OCI-LY3 (cell line): ENCODE results near the gene CENPL.
"Not testable (repeated sequence)": the region's sequence is repeated elsewhere in the genome, so short reads cannot be mapped to it uniquely, and the experiment has no call there.

ENCODE experiments used
- H2AFZ ChIP-seq: fragments of 200-600, 300-600 bp; shearing (Covaris generic); 2 replicates; pipeline ENCODE4 v1.6.0; 2014; ENCODE audit warnings: antibody characterized with exemption, low read depth, low read length
- H3K27ac ChIP-seq: fragments of 200-600, 300-600 bp; sonication (generic); 2 replicates; pipeline ENCODE4 v1.5.1; 2014; ENCODE audit warnings: mild to moderate bottlenecking, low read length, moderate library complexity, mixed read lengths
- H3K27me3 ChIP-seq: fragments of 200-600, 300-600 bp; sonication (generic); 2 replicates; pipeline ENCODE4 v1.6.1; 2014; ENCODE audit warnings: low read depth, low read length, mixed read lengths
- H3K36me3 ChIP-seq: fragments of 200-600, 300-600 bp; sonication (generic); replicated peaks from 2 replicates; pipeline ENCODE3; 2014; ENCODE audit warnings: low read depth, low read length, mixed read lengths
- H3K4me1 ChIP-seq: fragments of 300-600, 200-600 bp; sonication (generic); 2 replicates; pipeline ENCODE4 v1.6.1; 2014; ENCODE audit warnings: low read length, mixed read lengths
- H3K4me2 ChIP-seq: fragments of 200-600, 300-600 bp; sonication (generic); 2 replicates; pipeline ENCODE4 v1.6.1; 2014; ENCODE audit warnings: low read length, mixed read lengths
- H3K4me3 ChIP-seq: fragments of 300-600, 200-600 bp; sonication (generic); 2 replicates; pipeline ENCODE4 v1.5.1; 2014; ENCODE audit warnings: antibody characterized with exemption, mild to moderate bottlenecking, low read length, moderate library complexity
- H3K79me2 ChIP-seq: fragments of 300-600, 200-600 bp; shearing (Covaris generic); 2 replicates; pipeline ENCODE4 v1.6.1; 2014; ENCODE audit warnings: mild to moderate bottlenecking, low read length, mixed read lengths
- H3K9ac ChIP-seq: fragments of 300-600, 200-600 bp; shearing (Covaris generic); 2 replicates; pipeline ENCODE4 v1.6.0; 2014; ENCODE audit warnings: mild to moderate bottlenecking, low read length, moderate library complexity
- H3K9me3 ChIP-seq: fragments of 200-600, 300-600 bp; shearing (Covaris generic); 2 replicates; pipeline ENCODE4 v1.6.1; 2014; ENCODE audit warnings: low read length, mixed read lengths; ENCODE audit not compliant: insufficient read depth
- H4K20me1 ChIP-seq: fragments of 200-600, 300-600 bp; sonication (generic); 2 replicates; pipeline ENCODE4 v1.6.1; 2016; ENCODE audit warnings: low read length, mixed read lengths; ENCODE audit not compliant: insufficient read depth
- CTCF ChIP-seq: fragments of 200-600, 300-600 bp; sonication (generic); IDR thresholded peaks from 2 replicates; pipeline ENCODE4 v1.5.1; 2014; ENCODE audit warnings: antibody characterized with exemption, low read length, low read depth
- EZH2phosphoT487 ChIP-seq: fragments of 200-600 bp; shearing (Covaris generic); IDR thresholded peaks from 2 replicates; pipeline ENCODE4 v1.6.1; 2018; ENCODE audit warnings: antibody characterized with exemption, mixed run types, low read depth

The CENPL gene

DNA sequence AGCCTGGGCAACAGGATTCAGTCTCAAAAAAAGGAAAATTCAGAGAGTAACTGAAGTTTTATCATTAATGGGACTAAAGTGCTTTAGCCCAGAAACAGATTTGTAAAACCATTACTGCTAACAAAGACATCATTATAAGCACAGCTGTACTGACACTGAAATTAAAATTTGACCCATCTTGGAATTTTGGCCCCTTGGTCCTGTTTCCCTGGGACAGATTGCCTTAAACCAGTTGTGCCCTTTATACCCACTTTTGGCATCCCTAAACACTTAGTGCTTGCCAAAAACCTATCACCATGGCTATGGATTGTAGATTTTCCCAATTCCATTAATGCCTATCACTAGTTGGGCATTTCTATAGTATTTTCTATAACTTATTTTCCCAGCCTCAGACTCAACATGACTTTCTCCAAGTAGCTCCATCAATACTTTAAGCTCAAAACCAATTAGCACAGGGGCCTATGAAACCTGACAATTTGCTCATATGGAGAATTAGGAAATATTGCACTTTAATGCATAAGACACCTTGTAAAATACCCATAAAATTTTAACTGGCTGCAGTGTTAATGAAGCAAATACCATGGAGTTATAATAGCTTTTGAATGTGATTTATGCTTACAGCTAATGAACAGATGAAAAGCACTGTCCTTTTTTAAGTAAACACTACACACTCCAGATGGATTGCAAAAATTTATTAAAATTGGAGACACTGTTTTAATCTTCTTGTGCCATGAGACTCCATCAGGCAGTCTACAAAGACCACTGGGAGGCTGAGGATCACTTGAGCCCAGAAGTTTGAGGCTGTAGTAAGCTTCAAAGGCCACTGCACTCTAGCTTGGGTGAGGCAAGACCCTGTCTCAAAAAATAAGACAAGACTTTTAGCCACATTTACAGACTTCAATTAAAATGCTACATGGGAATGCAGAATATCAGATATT is 38.8 kb upstream of the CENPL start:
- Histone ChIP-seq H3K4me3 (no peak overlapping the region), H3K9ac (no peak overlapping the region), H3K4me1 (peaks cover 37% of the 10 kb centered on the region), H3K27ac (peak overlapping the region; percentile 82), H4K20me1 (peaks cover 43% of the 10 kb centered on the region), H2AFZ (no peak overlapping the region), H3K27me3 (no peaks in the 10 kb centered on the region), H3K79me2 (peaks cover 34% of the 10 kb centered on the region), H3K4me2 (peak overlapping the region; percentile 95; the same call in 1 of the 2 replicates), H3K36me3 (peaks cover 58% of the 10 kb centered on the region), H3K9me3 (no peaks in the 10 kb centered on the region)
- no peak for TF ChIP-seq CTCF
- TF ChIP-seq EZH2phosphoT487: no peak

- peaks cover 63% of the 10 kb centered on the region for H3K36me3 ChIP-seq
- no peaks in the 10 kb centered on the region for H3K9me3 ChIP-seq
- no peaks in the 10 kb centered on the region for H3K27me3 ChIP-seq
- H3K79me2 ChIP-seq: peaks cover 33% of the 10 kb centered on the region
- no peak overlapping the region for H3K4me2 ChIP-seq
- H3K4me3 ChIP-seq: no peak overlapping the region
- H2AFZ ChIP-seq: no peak overlapping the region
- H3K9ac ChIP-seq: no peak overlapping the region
- TF ChIP-seq EZH2phosphoT487 (no peak), CTCF (no peak)
- H4K20me1 ChIP-seq: peaks cover 43% of the 10 kb centered on the region
- peaks cover 37% of the 10 kb centered on the region for H3K4me1 ChIP-seq
- H3K27ac ChIP-seq: peak overlapping the region; percentile 82
Measured at GRCh38 chr1:173862769-173863223, 38.1 kb upstream of the CENPL start.

DNA sequence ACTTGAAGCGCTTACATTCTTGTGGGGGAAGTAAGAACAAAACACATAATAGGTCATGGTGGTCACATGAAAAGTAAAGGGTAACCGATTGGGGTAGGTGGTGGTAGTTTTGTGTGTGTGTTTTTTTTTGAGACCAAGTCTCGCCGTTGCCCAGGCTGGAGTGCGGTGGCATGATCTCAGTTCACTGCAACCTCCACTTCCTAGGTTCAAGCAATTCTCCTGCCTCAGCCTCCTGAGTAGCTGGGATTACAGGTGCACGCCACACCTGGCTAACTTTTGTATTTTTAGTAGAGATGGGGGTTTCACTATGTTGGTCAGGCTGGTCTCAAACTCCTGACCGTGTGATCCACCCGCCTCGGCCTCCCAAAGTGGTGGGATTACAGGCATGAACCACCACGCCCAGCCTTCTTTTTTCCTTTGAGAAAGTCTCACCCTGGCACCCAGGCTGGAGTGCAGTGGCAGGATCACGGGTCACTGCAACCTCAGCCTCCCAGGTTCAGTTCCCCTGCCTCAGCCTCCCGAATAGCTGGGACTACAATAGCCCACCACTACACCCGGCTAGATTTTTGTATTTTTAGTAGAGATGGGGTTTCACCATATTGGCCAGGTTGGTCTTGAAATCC is 37.6 kb upstream of the CENPL start:
- H3K4me3 ChIP-seq, H3K27me3 ChIP-seq, H2AFZ ChIP-seq, H3K9me3 ChIP-seq, H3K4me2 ChIP-seq, H3K9ac ChIP-seq: not testable (repeated sequence)
- Histone ChIP-seq H3K79me2 (peaks cover 28% of the 10 kb centered on the region), H3K4me1 (peaks cover 37% of the 10 kb centered on the region), H4K20me1 (peaks cover 43% of the 10 kb centered on the region), H3K36me3 (peaks cover 64% of the 10 kb centered on the region), H3K27ac (peak overlapping the region; percentile 82)

GRCh38 chr1:173861731-173862145 is 37.1 kb upstream of the CENPL start:
- H3K27ac ChIP-seq: peak overlapping the region; percentile 82
- H3K27me3 ChIP-seq: no peaks in the 10 kb centered on the region
- no peak overlapping the region for H3K9ac ChIP-seq
- H3K4me1 ChIP-seq: peaks cover 36% of the 10 kb centered on the region
- no peak overlapping the region for H3K4me2 ChIP-seq
- H3K36me3 ChIP-seq: peaks cover 62% of the 10 kb centered on the region
- no peaks in the 10 kb centered on the region for H3K9me3 ChIP-seq
- H3K79me2 ChIP-seq: peaks cover 23% of the 10 kb centered on the region
- H4K20me1 ChIP-seq: peaks cover 40% of the 10 kb centered on the region
- no peak overlapping the region for H2AFZ ChIP-seq
- TF ChIP-seq CTCF (no peak), EZH2phosphoT487 (no peak)
- H3K4me3 ChIP-seq: no peak overlapping the region
